Middle frontal gyrus (tissue), 1 donor: Measurements from ENCODE around the gene ESYT2.

Experiments
- DNase-seq: peaks from one replicate; pipeline ENCODE4 v3.0.0-alpha.2; 2015; ENCODE audit warnings: low spot score; ENCODE audit errors: extremely low spot score

ESYT2 gene

GRCh38 chr7:158745057-158745715 lies 84.1 kb downstream of the ESYT2 start:
- no peak for DNase-seq

- DNase-seq = no peak
Measured at GRCh38 chr7:158744070-158744469, 85.2 kb downstream of the ESYT2 start.

DNA sequence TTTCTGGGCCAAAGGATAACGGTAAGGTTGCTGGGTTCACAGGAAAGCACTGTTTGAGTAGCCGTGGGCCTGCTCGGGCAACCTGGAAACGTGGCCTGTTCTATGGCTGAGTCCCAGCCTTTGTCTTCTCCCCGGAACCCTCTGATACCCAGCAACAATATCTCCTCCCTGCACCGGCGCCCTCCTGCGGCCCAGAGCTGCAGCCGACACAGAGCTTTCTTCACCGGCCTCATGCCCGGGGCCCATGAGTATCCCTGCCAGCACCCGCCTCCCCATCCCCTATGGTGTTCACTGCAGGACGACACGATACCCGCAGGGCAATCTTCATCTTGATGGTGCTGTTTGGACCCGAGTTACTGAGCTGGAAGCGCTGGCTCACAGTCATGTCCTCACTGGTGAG lies 86.1 kb downstream of the ESYT2 start:
- no peak for DNase-seq

GRCh38 chr7:158742065-158742821 lies 87.1 kb downstream of the ESYT2 start:
- no peak for DNase-seq

GRCh38 chr7:158741294-158741666 lies 88.0 kb downstream of the ESYT2 start:
- no peak for DNase-seq

- DNase-seq = no peak
Measured at GRCh38 chr7:158740657-158741293, 88.5 kb downstream of the ESYT2 start.

DNA sequence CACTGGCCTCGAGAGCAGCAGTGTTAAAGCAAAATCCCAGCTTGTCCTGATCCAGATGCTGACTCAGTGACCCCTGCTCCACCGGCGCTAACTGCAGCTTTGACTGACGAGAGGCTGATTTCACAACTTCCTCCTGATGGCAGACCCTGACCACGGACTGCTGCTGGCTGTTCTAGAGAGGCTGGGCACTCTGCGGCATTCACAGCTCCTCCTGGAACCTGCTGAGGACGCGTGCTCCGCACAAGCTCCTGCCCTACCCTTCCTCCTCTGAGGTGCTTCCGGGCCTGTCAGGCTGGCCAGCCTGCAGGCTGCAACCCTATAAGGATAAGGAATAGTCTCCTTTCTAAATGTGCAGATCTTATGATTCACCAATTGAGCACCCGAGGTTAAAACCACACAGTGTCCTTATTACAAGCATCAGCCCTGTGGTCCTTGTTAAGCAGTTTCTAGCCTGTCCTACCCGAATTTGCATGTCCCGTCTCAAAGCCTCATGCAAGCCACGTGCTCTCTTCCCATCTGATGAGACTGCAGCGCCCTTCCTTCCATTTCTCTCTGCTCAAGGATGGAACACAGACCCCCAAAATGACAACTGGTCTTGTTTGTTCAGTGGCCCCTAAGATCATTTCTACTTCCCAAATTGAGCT lies 89.2 kb downstream of the ESYT2 start:
- no peak for DNase-seq

- DNase-seq = no peak
Measured at GRCh38 chr7:158738841-158739240, 90.5 kb downstream of the ESYT2 start.

- no peak for DNase-seq
Measured at GRCh38 chr7:158737064-158737695, 92.1 kb downstream of the ESYT2 start.

DNA sequence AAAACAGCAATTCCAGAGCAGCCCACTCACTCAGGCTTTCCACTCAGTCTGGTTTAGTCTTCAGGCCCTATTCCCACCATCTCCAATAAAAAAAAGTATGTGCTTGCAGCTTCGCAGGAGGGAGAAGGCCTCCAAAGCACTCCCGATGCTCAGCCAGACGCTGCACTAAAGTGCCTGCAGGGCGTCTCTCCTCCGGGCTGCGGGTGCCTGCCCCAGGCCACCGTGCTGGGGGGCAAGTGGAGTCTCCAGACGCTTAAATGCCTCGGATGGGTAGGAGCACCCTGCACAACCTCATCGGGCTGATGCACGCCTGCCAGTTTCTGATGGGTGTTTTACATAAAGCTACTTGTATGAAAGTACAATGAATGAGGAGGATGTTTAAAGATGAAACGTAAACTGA lies 93.4 kb downstream of the ESYT2 start:
- no peak for DNase-seq

DNA sequence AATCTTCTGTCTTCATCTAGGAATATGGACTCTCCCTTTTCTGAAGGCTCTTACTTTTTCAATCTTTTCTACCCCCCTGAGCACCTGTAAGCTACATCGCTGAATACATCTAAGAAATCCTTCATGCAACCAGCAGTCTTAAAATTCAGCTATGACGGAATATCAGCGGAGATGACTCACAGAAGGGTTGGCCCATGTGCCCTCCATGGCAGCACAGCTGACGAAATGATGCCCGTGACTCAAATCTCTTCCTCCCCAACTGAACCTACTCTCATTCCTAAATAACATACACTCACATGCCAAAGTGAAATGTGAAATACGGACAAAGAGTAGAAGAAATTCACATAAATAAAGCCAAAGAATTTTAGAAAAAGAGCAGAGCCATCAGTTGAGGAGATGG lies 94.4 kb downstream of the ESYT2 start:
- no peak for DNase-seq

- no peak for DNase-seq
Measured at GRCh38 chr7:158733775-158734494, 95.4 kb downstream of the ESYT2 start.

GRCh38 chr7:158733220-158733519 lies 96.1 kb downstream of the ESYT2 start:
- DNase-seq = no peak

DNA sequence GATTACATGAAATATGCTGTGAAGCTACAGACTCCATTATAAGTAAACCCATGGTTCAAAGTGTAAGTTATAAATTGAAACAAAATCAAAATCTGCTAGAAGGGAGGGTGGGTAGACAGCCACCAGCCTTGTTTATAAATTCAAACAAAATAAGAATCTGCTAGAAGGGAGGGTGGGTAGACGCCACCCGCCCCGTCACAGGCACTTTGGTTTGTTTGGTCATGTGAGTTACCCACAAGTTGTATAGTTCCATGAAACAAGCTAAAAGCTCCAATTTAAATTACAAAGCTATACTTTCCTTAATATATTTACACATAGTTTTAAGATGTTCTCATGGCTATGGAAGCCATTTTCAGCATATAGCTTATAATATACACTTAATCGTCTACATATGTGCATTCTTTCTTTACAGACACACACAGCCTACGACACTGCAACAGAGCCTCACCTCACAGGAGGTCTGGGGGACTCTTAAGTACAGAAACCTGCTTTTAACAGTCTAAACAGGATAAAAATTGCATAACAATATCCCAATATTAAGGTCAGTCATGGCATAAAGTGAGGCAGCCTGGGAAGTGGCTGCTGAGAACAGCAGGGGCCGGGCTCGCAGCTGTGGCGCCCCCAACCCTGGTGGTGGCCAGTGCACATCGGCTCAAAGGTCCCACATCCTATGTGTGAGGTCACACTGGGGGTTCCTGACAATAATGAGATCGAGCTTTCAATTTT lies 96.7 kb downstream of the ESYT2 start:
- no peak for DNase-seq

- DNase-seq = no peak
Measured at GRCh38 chr7:158731761-158732160, 97.5 kb downstream of the ESYT2 start.

GRCh38 chr7:158730383-158731346 lies 98.6 kb downstream of the ESYT2 start:
- DNase-seq = no peak

- DNase-seq = no peak
Measured at GRCh38 chr7:158729646-158730382, 99.5 kb downstream of the ESYT2 start.

DNA sequence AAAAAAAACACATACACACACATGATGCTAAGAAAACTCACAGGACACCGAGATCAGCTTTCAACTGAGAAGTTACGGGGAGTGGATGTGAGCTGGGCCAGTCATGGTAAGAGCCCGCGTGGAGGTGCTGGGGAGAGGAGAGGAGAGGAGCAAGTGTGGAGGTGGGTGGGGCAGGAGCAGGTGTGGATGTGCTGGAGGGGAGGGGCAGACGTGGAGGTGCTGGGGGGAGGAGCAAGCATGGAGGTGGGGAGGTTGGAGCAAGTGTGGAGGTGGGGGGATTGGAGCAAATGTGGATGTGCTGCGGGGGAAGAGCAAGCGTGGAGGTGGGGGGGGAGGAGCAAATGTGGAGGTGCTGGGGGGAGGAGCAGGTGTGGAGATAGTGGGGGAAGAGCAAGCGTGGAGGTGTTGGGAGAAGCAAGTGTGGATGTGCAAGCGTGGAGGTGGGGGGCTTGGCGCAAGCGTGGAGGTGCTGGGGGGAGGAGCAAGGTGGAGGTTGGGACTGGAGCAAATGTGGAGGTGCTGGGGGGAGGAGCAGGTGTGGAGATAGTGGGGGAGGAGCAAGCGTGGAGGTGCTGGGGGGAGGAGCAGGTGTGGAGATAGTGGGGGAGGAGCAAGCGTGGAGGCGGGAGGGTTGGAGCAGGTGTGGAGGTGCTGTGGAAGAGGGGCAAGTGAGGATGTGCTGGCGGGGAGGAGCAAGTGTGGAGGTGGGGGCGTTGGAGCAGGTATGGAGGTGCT lies 100.2 kb downstream of the ESYT2 start:
- DNase-seq = no peak
